GM21515 (cell line): ENCODE measurements around the gene FOXD4.
"Not testable (repeated sequence)": the region's sequence is repeated elsewhere in the genome, so short reads cannot be mapped to it uniquely, and the experiment has no call there.

Source experiments
- ATAC-seq: cut with Tn5 transposase; IDR thresholded peaks from one replicate; pipeline ENCODE4 v1.9.1; 2021; ENCODE audit not compliant: unreplicated experiment

FOXD4 gene

DNA sequence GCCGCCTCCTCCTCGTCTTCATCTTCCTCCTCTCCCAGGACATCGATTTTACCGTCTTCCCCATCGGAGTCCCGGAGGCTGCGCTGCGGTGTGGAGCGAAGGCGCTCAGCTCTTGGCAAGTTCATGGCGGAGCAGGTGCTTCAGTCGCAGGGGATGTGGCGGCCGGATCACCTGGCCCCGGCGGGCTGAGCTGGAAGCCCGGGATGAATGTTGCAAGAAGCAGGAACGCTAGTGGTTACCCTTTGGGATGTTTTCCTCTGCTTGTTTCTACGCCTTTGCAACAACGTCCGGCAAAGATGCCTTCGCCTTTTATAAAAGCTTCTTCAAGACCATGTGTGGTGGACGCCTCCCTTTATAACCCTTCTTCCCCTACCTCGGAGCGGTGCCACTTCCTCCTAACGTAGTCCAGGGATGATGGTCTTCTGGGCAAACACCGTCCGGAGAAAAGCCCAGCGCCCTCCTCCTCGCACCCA is at the start of gene FOXD4:
Gene FOXD4 (minus strand): TSS at position 423 of the 473 bp plus-strand sequence. CDS start 298 bp downstream, at position 125.
- ATAC-seq: not testable (repeated sequence)

DNA sequence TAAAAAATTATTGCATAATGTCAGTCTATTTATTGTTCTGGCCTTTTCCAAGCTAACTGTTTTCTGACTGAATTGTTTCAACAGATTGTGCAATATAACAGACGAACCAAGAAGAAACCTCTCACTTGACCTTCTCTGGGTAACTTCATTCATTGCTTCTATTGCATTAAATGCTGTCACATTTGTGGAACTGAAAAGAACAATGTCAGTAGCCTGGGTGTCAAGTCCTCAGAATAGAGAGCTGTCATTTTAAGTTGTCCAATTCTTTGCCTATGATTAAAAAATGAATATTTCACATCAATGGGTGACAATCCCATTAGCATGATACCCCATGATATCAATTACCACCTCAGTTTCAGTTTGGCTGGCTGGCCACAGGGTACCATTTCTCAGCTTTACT is 41.7 kb upstream of the FOXD4 start:
- ATAC-seq: not testable (repeated sequence)

DNA sequence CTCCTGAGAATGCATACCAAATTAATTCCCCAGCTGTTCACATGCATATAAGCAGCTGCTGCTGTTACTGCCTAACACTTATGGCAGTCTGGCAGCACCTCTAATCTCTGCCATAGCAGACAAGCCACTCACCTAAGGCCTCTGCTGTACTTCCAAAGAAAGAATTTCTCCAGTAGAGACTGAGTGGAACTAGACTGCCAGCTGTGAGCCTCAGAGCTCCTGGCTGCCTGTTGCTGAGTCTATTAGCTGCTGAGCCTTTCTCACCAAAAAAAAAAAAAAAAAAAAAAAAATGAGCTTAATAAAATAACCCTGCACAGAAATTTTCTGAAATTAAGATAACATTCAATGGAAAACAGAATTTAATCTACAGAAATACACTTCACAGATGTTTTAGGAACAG is 33.0 kb upstream of the FOXD4 start:
- ATAC-seq: not testable (repeated sequence)

DNA sequence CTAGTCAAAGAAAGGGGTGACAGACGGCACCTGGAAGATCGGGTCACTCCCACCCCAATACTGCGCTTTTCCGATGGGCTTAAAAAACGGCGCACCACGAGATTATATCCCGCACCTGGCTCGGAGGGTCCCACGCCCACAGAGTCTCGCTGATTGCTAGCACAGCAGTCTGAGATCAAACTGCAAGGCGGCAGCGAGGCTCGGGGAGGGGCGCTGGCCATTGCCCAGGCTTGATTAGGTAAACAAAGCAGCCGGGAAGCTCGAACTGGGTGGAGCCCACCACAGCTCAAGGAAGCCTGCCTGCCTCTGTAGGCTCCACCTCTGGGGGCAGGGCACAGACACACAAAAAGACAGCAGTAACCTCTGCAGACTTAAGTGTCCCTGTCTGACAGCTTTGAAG is 21.7 kb upstream of the FOXD4 start:
- ATAC-seq: not testable (repeated sequence)

DNA sequence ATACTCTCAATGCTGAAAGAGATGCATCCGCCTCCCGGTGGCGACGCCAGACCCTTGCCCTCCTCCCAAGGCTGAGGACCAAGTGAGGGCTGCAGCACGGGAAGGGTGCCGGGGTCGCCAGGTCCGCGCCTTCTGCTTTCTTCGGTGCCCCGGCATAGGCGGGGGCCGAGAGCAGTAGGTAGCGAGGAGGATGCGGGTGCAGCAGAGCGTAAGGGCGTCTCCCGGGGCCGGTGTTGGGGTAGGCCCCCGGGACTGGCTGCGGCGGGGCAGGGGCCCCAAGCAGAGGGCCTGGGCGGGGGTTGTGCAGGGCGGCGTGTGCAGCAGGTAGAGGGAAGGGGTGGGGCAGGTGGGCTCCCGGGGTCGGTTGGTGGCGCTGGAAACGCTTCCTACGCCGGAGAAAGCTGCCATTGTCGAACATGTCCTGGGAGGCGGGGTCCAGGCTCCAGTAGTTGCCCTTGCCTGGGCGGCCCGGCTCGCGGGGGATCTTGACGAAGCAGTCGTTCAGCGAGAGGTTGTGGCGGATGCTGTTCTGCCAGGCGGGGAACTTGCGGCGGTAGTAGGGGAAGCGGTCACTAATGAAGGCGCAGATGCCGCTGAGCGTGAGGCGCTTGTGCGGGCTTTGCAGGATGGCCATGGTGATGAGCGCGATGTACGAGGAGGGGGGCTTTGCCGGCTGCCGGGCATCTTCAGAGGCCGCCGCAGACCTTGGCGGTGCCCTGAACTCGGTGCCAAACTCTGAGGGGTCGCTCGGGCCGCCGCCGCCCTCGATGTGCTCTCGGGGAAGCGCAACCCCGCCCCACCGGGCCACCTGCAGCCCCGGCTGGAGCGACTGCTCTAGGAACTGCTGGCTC is 848 bp downstream of the FOXD4 start:
- ATAC-seq: not testable (repeated sequence)

DNA sequence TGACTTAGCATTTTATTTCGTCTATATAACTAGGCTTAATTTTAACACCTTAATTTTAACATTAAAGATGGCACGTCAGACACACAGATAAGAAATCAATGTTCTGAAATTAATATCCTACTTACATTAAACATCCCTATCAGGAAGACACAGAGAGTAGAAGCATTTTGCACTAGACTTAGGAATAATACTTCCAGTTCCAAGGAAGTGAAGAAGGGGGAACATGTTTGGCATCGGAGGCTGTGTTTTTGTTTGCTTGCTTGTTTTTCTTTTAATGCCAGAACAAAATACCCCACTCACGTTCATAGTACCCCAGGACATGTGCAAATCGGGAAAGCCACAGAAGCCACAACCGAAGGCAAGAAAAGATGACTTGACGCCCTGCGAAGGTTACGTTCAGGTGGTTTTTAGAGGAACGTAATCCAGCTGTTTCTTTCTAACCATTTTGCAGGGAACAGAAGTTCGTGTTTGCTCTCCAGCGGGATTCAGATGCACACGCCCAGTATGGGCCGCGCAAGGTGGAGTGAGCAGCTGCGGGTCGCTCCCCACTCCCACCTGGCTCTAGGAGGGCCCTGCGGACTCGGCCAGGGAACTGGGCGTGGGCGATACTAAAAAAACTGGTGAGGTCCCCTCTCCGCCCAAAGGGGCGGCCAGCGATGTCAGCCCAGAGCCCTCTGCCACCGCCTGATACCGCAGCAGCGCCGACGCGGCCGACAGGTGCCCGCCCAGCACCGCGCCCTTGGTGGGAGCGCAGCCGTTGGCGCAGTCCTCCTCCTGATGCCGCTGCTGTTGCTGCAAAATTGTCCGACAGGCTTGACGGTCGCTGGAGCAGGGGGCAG is 1.8 kb downstream of the FOXD4 start:
- not testable (repeated sequence) for ATAC-seq

GRCh38 chr9:115118-115451 is 3.1 kb downstream of the FOXD4 start:
- not testable (repeated sequence) for ATAC-seq

DNA sequence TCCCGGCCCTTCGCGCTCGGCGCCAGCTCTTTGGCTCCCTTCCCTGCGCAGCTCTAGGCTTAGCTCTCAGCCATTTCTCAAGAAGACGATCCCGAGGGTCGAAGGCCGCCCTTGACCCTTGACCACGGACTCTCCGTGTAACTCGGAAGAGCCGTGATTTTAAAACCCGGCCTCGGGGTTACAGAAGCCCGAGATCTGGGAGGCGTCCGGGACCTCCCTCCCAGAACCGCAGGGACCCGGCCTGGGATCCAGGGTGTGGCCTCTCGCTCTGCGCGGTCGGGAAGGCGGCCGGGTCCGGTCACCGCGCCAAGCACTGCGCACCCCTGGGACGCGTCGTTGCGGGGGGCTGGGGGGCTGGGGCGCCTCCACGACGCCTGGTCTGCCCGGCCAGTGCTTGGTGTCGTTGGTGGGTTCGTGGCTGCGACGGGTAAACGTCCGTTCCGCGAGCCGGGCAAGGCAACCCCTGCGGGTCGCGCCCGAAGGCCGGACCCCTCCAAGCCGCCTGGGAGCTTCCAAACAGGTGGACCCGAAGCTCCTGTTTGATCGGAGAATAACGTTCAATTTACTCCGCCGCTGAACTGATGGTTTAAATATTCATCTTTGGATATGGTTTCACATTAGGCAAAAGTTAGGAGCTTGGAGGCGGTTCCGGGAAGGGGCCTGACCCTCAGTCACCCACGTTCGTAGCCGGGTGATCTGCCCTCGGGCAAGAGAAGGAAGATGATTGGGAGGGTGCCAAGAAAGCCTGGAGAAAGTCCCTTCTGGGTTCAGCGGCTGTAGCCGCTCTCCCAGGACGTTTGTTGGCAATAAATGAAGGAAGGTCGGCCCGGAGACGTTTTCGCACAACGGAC is 3.7 kb downstream of the FOXD4 start:
- not testable (repeated sequence) for ATAC-seq

GRCh38 chr9:113468-114266 is 4.5 kb downstream of the FOXD4 start:
- ATAC-seq: not testable (repeated sequence)

DNA sequence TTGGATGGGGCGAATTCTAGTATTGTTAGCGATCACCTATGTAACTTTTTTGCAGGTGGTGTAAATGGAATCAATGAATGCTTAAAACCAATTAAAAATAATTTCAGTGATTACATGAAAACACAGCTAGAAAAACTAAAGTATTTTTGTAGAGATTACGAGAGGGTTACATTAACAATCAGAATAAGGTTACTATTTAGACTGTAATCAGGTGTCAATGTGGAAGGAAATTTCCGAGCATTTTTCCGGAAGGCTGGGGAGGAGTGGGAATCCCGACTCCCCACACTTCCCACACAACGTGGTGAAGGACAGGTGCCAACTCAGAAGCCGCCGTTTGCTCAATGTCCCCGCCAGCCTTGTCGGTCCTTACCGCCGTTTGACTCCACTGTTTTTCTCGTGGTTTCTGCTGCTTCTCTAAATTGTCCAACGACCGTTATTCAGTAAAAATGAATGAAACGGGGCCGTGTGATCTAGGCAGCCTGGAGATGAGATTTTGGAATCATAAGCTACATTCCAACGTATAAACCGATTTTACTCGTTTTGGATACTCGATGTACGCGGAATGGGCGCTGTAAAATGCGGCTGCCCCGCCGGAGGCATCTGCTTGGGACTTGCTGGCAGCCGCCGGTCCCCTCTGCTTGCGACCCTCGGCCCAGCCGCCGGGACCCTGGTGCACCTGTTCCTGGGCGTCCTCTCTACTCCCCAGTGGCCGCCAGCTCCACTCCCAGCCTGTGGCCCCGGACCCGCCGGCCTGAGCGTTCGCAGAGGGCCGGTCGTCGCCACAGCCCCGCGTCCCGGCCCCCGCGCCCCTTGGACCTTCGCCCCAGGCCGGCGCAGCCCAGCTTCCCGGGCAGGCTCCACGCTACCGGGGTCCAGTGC is 5.4 kb downstream of the FOXD4 start:
- not testable (repeated sequence) for ATAC-seq

DNA sequence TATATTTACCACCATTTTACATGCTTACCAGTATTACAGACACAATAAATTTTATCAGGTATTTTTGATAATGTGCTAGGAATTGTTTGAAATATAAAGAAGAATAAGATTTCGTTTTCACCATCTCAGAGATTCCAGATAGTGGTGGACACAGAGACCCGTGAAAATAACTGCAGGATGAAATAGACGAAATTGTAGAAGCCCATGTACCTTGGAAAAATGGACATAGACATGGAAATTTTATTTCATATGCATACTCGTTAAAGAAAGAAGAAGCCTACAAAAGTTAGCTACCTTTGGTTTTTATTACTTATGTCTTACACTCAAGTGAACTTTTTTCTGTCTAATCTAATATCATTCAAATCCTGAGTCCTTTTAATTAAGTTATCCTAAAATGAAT is 7.5 kb downstream of the FOXD4 start:
- not testable (repeated sequence) for ATAC-seq

GRCh38 chr9:109540-109939 is 8.7 kb downstream of the FOXD4 start:
- ATAC-seq: not testable (repeated sequence)

DNA sequence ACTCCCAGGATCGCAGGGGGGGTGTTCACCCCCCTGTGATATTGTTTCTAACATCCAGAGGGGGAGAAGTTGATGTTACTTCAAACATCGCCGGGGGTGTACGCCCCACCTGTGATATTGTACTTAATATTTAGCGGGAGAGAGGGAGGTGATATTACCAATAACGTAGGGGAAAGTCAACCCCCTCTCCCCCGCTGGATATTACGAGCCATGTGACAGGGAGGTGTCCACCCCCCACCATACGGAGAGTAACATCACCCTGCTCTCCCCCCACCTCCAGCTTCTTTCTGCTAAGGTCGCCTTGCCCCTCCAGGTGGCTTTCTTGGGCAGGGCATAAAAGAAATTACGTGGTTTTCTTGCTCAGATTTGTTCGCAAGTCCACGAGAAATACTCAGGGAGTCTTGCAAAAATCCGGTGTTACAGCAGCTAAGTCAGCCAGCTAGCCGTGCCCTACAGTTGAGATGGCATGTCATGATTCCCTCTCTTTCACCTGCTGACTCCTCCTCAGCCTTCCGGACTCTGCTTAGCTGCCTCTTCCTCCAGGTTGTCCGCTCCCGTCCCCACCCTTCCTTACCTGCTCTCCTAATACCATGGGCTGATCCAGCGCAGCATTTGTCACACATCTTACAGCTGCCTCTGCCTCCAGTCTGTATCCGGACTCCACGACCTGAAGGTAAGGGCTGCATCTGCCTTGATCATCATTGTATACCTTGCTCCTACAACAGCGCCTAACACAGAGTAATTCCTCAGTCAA is 9.3 kb downstream of the FOXD4 start:
- not testable (repeated sequence) for ATAC-seq

DNA sequence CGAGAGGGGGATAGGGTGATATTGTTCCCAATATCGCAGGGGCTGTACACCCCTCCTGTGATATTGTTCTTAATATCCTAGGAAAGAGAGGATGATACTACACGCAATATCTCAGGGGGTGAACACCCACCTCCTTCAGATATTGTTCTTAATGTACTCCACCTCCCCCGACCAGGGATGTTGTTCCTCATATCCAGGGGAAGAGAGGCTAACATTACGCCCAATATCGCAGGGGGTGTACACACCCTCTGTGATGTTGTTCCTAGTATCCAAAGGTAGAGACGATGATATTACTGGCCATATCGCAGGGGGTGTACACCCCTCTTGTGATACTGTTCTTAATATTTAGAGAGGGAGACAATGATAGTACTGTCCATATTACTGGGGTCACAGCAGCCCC is 12.2 kb downstream of the FOXD4 start:
- ATAC-seq: not testable (repeated sequence)

- ATAC-seq: not testable (repeated sequence)
Measured at GRCh38 chr9:100430-100829, 17.8 kb downstream of the FOXD4 start.

GRCh38 chr9:99867-100266 is 18.4 kb downstream of the FOXD4 start:
- ATAC-seq: not testable (repeated sequence)

DNA sequence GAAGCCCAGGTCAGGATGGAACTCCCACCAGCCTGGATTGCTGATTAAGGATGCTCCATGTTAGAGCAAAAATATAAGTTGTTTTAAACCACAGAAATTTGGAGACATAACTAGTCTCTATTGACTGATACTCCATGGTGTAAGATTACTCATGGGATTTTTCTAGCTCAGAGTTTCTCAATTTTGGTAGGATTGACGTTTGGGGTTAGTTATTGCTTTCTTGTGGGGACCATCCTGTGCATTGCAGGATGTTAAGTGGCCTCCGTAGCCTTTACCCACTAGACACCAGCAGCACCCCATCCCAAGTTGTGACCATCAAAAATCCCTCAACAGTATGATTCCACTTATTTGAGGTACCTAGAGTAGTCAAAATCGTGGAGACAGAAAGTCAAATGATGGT is 19.4 kb downstream of the FOXD4 start:
- not testable (repeated sequence) for ATAC-seq

GRCh38 chr9:94992-95391 is 23.2 kb downstream of the FOXD4 start:
- not testable (repeated sequence) for ATAC-seq
